GM18867 (cell line): ENCODE measurements around the gene PRKAR2B.

Source experiments
- ATAC-seq: cut with Tn5 transposase; IDR thresholded peaks from one replicate; pipeline ENCODE4 v1.9.1; 2021; ENCODE audit warnings: mild to moderate bottlenecking, moderate library complexity; ENCODE audit not compliant: unreplicated experiment

PRKAR2B gene

DNA sequence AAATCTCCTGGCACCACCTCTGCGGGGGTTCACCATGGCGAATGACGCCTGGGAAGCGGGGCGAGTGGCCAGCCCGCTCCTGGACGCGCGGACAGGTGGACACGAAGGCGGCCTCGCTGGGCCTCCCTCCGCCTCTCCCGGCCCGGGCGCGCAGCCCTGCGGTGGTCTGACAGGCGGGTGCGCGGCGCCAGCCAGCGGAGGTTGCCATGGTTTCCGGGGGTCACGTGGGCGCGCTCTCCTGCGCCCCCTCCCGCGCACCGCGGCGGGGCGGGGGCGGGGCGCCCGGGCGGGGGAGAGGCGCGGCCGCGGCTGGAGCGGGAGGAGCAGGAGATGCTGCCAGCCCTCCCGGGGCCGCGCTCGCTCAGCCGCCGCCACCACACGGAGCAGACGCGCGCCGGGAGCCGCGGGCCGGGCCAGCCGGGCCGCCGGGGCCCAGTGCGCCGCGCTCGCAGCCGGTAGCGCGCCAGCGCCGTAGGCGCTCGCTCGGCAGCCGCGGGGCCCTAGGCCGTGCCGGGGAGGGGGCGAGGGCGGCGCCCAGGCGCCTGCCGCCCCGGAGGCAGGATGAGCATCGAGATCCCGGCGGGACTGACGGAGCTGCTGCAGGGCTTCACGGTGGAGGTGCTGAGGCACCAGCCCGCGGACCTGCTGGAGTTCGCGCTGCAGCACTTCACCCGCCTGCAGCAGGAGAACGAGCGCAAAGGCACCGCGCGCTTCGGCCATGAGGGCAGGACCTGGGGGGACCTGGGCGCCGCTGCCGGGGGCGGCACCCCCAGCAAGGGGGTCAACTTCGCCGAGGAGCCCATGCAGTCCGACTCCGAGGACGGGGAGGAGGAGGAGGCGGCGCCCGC is at the start of gene PRKAR2B:
Gene PRKAR2B (plus strand): TSS at position 359 of the 848 bp plus-strand sequence. CDS start 203 bp downstream, at position 562.
- peak; percentile 83 for ATAC-seq

- no peak for ATAC-seq
Measured at GRCh38 chr7:106994833-106995232, 49.7 kb upstream of the PRKAR2B start.

GRCh38 chr7:106997487-106998271 is 46.8 kb upstream of the PRKAR2B start:
- ATAC-seq = no peak

- ATAC-seq = no peak
Measured at GRCh38 chr7:106999023-106999422, 45.5 kb upstream of the PRKAR2B start.

- ATAC-seq = no peak
Measured at GRCh38 chr7:107001490-107001889, 43.0 kb upstream of the PRKAR2B start.

- ATAC-seq = no peak
Measured at GRCh38 chr7:107002126-107002525, 42.4 kb upstream of the PRKAR2B start.

- no peak for ATAC-seq
Measured at GRCh38 chr7:107002529-107002998, 41.9 kb upstream of the PRKAR2B start.

GRCh38 chr7:107007007-107007891 is 37.3 kb upstream of the PRKAR2B start:
- ATAC-seq = no peak

DNA sequence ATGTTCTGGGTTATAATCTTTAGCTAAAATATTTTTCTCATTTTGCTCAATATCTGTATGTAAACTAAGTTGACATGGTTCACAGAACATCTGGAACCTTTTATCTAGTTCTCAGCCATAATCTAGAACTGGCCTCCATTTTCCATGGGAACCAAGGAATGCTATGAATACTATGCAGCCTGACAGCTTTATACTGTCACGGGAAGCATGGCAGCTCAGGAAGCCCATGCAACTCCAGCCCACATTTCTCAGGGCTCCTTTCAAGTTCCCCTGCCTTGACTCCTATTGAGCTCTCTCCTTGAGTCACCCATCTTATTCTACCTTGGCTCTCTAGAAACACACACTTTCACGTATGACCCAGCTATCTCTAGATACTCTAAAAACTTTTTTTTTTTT is 36.6 kb upstream of the PRKAR2B start:
- no peak for ATAC-seq

GRCh38 chr7:107009846-107010203 is 34.7 kb upstream of the PRKAR2B start:
- ATAC-seq = no peak

GRCh38 chr7:107012691-107013090 is 31.8 kb upstream of the PRKAR2B start:
- ATAC-seq = no peak

DNA sequence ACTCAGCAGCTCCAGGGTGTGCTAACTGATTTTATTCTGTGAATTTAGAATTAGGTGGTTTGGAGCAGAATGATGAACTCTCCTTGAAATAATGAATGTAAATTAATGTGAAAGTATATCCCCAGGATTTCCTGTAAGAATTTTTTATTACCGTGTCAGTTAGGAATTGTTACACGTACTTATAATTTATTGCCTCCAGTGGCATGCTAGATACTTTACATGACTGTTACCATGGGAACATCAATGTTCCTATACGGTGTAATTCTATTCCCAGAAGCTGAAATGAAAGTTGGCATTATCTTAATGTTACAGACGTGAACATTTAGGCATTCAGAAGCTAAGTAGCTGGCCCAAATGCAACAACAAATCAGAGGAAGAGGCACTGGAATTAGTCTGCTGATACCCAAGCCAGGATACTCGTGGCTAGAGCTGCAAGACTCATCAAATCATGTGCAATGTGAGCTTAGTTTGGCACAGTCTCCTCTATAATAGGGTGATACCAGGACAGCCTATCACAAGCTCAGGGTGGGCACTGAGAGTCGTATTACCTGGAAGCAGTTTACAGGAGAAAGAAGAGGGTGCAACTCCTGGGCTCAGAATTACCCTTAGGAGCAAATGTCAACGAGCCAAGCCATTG is 30.0 kb upstream of the PRKAR2B start:
- ATAC-seq = no peak

DNA sequence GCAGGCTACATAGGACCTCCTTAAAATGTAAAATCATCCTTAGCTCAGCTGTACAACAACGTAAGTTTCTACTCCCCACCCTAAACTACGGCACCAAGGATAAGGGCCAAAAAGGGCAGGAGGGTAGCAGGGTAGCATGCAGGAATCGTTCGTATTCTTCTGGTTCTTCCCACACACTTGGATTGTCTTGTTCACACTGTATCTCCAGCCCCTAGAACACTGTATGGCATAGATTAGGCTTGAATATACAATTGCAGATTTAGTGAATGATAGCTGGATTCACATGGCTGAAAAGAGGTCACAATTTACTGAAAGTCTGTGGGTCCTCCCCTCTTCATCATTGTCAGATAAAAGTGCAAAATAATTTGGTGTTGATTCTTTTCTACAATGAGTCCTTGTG is 28.2 kb upstream of the PRKAR2B start:
- no peak for ATAC-seq

DNA sequence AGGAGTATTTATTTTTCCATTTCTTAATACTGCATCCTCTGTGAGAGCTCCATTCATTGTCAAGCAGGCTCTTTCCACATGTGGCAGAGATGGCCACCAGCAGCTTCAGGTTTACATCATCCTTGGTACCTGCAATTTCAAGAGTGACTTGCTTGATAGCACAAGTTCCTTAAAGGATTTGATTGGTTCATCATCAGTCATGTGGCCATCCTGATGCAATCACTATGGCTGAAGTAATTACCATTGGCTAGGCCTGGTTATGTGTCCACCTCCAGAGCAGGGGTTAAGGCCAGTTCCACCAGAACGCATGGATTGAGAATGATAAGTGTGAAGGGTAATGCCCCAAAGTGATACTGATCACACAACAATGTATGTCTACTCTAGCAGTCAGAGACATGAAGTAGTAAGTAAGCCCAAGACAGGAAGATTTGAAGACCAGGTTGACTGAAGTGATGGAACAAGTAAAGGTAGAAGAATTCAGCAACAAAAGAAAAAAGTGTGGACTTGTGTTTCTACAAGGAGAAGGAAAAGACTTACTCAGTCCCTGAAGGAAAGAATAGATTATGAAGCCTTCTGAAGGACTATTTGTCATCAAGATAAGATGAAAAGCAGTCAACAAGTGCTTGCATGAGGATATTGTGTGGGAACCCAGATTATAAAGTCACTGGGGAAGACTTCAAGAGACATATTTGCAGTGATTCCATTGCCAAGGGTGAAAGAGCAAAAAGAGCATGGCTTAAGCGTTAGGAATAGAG is 26.4 kb upstream of the PRKAR2B start:
- ATAC-seq = no peak

GRCh38 chr7:107020400-107020799 is 24.1 kb upstream of the PRKAR2B start:
- no peak for ATAC-seq

DNA sequence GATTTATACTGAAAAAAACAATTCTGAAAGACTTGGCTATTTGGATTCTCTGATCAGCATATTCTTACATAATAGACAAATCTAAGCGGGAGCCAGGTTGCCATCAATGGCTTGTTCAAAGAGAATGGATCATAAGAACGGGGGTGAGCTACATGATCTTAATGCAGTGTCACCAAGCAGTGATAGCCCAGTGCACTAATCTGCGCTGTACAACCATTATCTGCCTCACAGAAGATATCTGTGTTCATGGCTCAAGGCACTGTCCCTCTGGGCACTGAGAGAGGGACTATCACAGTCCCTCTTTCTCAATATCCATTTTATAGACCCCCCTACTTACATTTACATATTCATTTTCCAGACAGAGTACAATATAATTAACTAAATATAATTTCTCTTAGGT is 22.9 kb upstream of the PRKAR2B start:
- ATAC-seq = no peak

GRCh38 chr7:107023522-107024151 is 20.9 kb upstream of the PRKAR2B start:
- ATAC-seq = no peak

DNA sequence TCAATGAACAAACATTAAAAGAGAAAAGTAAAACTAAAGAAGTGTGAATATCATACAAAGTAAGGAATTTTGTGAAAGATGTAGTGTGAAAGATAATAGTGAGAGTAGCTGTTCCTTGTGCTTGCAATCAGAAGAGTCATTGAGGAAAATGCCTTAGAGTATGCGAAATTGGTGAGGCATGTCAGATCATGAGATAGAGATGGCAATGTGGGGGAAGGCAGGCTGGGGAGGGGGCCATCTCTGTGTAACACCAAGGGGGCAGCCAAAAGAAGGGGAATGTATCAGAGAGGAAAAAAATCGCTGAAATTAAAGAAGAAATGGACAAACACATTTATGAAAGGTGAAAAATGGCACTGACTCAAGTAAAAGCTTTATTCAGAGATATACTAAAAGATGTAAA is 19.6 kb upstream of the PRKAR2B start:
- no peak for ATAC-seq

DNA sequence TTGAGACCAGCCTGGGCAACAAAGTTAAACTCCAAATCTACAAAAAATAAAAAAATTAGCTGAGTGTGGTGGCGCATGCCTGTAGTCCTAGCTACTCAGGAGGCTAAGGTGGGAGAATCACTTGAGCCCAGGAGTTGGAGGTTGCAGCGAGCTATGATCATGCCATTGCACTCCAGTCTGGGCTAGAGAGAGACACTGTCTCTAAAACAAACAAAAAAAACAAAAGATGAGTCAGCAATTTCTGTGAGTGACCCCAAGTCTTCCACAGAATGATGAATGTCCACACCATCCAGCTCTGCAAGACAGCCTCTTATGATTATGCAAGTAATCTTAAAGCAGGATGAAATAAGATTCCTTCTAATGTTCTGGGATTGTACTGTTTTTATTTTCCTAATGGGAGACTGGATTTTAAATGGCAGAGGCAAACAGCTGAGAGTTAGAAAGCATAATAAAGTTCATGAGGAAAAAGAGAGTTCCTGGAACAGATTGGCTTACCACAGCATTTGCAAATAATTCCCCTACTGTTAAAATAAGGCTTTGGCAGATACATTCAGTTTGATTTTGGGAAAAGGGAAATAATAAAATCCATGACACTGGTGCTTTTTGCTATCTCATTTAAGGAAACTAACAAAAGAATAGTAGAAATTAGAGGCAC is 18.9 kb upstream of the PRKAR2B start:
- ATAC-seq = no peak
